ENCODE data around the gene RALGPS2. TPM values are rescaled to one million over a fixed set of nuclear protein-coding genes. Genes with fewer than 3 reads are reported as not detected.

RALGPS2 gene
- total and polyA plus RNA-seq, 2 of the 13 experiments (the other 11 are each of a cell fraction or from before 2014, with no cell fraction given), result 15.6 to 36.0 TPM

- no peak for TF ChIP-seq CREBL2 (CRISPR knock-in tag; IDR thresholded peaks at IDR 0.05; ENCODE audit: borderline replicate concordance)
- TF ChIP-seq SAP130 (CRISPR knock-in tag; IDR thresholded peaks at IDR 0.05; ENCODE audit: low read depth), result peak; percentile 78
- TF ChIP-seq THRA (CRISPR knock-in tag; IDR thresholded peaks at IDR 0.05; ENCODE audit: borderline replicate concordance), result peak; percentile 97
- TF ChIP-seq ZNF124 (CRISPR knock-in tag; IDR thresholded peaks at IDR 0.05), result no peak
- TF ChIP-seq KAT7 (CRISPR knock-in tag; IDR thresholded peaks at IDR 0.05; ENCODE audit: borderline replicate concordance), result no peak
- TF ChIP-seq ZNF891 (CRISPR knock-in tag; IDR thresholded peaks at IDR 0.05), result no peak
- no peak for TF ChIP-seq ZNF496 (CRISPR knock-in tag; IDR thresholded peaks at IDR 0.05; ENCODE audit: insufficient replicate concordance)
- TF ChIP-seq ZNF446 (CRISPR knock-in tag; IDR thresholded peaks at IDR 0.05), result no peak
- TF ChIP-seq ZNF549 (CRISPR knock-in tag; IDR thresholded peaks at IDR 0.05), result no peak
- no peak for TF ChIP-seq U2AF1 (optimal IDR thresholded peaks at IDR 0.05; ENCODE audit: low read depth, low read length)
- no peak for TF ChIP-seq ZNF264 (CRISPR knock-in tag; IDR thresholded peaks at IDR 0.05)
- TF ChIP-seq PHB2 (IDR thresholded peaks at IDR 0.05; ENCODE audit: partially characterized antibody), result no peak
- no peak for TF ChIP-seq ZBTB46 (CRISPR knock-in tag; IDR thresholded peaks at IDR 0.05; ENCODE audit: borderline replicate concordance)
- no peak for TF ChIP-seq ZHX1 (CRISPR knock-in tag; IDR thresholded peaks at IDR 0.05; ENCODE audit: low read depth)
- TF ChIP-seq HNF1B (CRISPR knock-in tag; IDR thresholded peaks at IDR 0.05), result no peak
- TF ChIP-seq CEBPG (CRISPR knock-in tag; IDR thresholded peaks at IDR 0.05), result 0 out of 2 replicates have a peak, but pooled peaks have one; percentile 50
- TF ChIP-seq CHCHD3 (CRISPR knock-in tag; IDR thresholded peaks at IDR 0.05), result no peak
- TF ChIP-seq ZNF547 (CRISPR knock-in tag; IDR thresholded peaks at IDR 0.05), result no peak
- no peak for TF ChIP-seq IKZF1 (IDR thresholded peaks at IDR 0.05)
- TF ChIP-seq ZBTB21 (CRISPR knock-in tag; IDR thresholded peaks at IDR 0.05), result no peak
- TF ChIP-seq ZNF567 (CRISPR knock-in tag; IDR thresholded peaks at IDR 0.05; ENCODE audit: borderline replicate concordance), result no peak
- no peak for TF ChIP-seq ZNF660 (CRISPR knock-in tag; IDR thresholded peaks at IDR 0.05; ENCODE audit: borderline replicate concordance, low read depth)
These were observed 42.6 kb upstream of the RALGPS2 start (continued) for GRCh38 chr1:178682429-178682828.

All from HepG2 (cell line).